ENCODE results near the gene TGOLN2.

DNA sequence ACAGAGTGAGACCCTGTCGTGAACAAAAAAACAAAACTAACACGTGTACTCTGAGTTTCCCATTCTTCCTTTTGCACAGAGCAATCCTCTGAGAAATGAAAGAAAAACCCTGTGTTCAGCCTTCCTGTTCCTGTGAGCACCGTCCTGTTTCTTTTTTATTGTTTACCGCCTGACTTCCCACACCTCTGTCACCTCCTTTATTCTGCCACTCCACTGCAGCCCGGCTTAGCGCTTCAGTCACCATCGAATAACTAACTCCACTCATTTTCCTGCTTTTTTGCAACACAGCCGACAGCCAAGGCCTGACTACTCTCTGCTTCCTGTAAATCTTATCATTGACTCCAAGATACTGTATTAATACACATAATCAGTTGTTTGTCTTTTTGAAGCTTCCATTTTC is 40.9 kb downstream of the TGOLN2 start:
- TF ChIP-seq POLR2A (IDR thresholded peaks at IDR 0.05): no peak
- TF ChIP-seq, protein P1, sequence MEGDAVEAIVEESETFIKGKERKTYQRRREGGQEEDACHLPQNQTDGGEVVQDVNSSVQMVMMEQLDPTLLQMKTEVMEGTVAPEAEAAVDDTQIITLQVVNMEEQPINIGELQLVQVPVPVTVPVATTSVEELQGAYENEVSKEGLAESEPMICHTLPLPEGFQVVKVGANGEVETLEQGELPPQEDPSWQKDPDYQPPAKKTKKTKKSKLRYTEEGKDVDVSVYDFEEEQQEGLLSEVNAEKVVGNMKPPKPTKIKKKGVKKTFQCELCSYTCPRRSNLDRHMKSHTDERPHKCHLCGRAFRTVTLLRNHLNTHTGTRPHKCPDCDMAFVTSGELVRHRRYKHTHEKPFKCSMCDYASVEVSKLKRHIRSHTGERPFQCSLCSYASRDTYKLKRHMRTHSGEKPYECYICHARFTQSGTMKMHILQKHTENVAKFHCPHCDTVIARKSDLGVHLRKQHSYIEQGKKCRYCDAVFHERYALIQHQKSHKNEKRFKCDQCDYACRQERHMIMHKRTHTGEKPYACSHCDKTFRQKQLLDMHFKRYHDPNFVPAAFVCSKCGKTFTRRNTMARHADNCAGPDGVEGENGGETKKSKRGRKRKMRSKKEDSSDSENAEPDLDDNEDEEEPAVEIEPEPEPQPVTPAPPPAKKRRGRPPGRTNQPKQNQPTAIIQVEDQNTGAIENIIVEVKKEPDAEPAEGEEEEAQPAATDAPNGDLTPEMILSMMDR (IDR thresholded peaks at IDR 0.05): no peak
